Neuronal stem cell (in vitro differentiated cells): ENCODE measurements around the gene PRKCE.

Experiments
- DNase-seq: peaks from one replicate; pipeline ENCODE4 v3.0.0-alpha.2; 2013; ENCODE audit warnings: low spot score
- H2AFZ ChIP-seq: one replicate; pipeline ENCODE4 v1.6.1; 2013; ENCODE audit warnings: mild to moderate bottlenecking, low read length, inconsistent platforms
- H2AK5ac ChIP-seq: 2 replicates; pipeline ENCODE4 v1.6.1; 2013; ENCODE audit warnings: low read depth, mild to moderate bottlenecking, inconsistent platforms, low read length, moderate library complexity, mixed read lengths
- H2BK120ac ChIP-seq: 2 replicates; pipeline ENCODE4 v1.6.1; 2013; ENCODE audit warnings: low read depth, mild to moderate bottlenecking, inconsistent platforms, low read length, moderate library complexity, mixed read lengths
- H2BK12ac ChIP-seq: one replicate; pipeline ENCODE4 v1.6.1; 2013; ENCODE audit warnings: low read length, inconsistent platforms
- H2BK15ac ChIP-seq: 2 replicates; pipeline ENCODE4 v1.6.1; 2013; ENCODE audit warnings: mild to moderate bottlenecking, low read length, inconsistent platforms, mixed read lengths
- H2BK5ac ChIP-seq: one replicate; pipeline ENCODE4 v1.6.1; 2013; ENCODE audit warnings: inconsistent platforms, mild to moderate bottlenecking, low read length, moderate library complexity
- H3K14ac ChIP-seq: one replicate; pipeline ENCODE4 v1.6.1; 2013; ENCODE audit warnings: low read length, inconsistent platforms
- H3K18ac ChIP-seq: 2 replicates; pipeline ENCODE4 v1.6.1; 2013; ENCODE audit warnings: low read length, inconsistent platforms
- H3K23ac ChIP-seq: 2 replicates; pipeline ENCODE4 v1.6.1; 2013; ENCODE audit warnings: low read depth, mild to moderate bottlenecking, mixed read lengths, low read length, inconsistent platforms; ENCODE audit not compliant: poor library complexity
- H3K27ac ChIP-seq: replicated peaks from 3 replicates; pipeline ENCODE4 v1.5.1; 2013; ENCODE audit warnings: low read length, inconsistent platforms
- H3K27me3 ChIP-seq, 3 experiments: 2 replicates each; pipeline ENCODE4 v1.6.1; 2013; ENCODE audit warnings: low read length in 3 of 3, mild to moderate bottlenecking in 2 of 3, inconsistent platforms in 1 of 3, low read depth in 1 of 3, mixed read lengths in 1 of 3, moderate library complexity in 1 of 3; ENCODE audit not compliant: control insufficient read depth in 3 of 3, insufficient read depth in 3 of 3
- H3K36me3 ChIP-seq, 2 donors: replicated peaks in 1 of 2; 2 replicates each; pipeline ENCODE4 v1.6.1; 2013; ENCODE audit warnings: low read length in 2 of 2; ENCODE audit not compliant: control insufficient read depth in 2 of 2, insufficient read depth in 2 of 2
- H3K4ac ChIP-seq: 2 replicates; pipeline ENCODE4 v1.6.1; 2013; ENCODE audit warnings: inconsistent platforms, mild to moderate bottlenecking, low read length, moderate library complexity
- H3K4me1 ChIP-seq, 2 donors: 1 replicate in 1 of 2; 2 replicates in 1 of 2; pipeline ENCODE4 v1.6.1; 2013; ENCODE audit warnings: low read length in 2 of 2, low read depth in 1 of 2; ENCODE audit not compliant: control insufficient read depth in 2 of 2, insufficient read depth in 1 of 2
- H3K4me2 ChIP-seq: one replicate; pipeline ENCODE4 v1.6.1; 2013; ENCODE audit warnings: mild to moderate bottlenecking, low read length, inconsistent platforms; ENCODE audit not compliant: insufficient read depth, poor library complexity, severe bottlenecking
- H3K4me3 ChIP-seq, 2 donors: 2 replicates each; pipeline ENCODE4 v1.5.1; 2013; ENCODE audit warnings: low read length in 2 of 2, mild to moderate bottlenecking in 2 of 2, inconsistent platforms in 1 of 2, moderate library complexity in 1 of 2
- H3K79me1 ChIP-seq: one replicate; pipeline ENCODE4 v1.6.1; 2013; ENCODE audit warnings: low read depth, mild to moderate bottlenecking, inconsistent platforms, low read length, moderate library complexity
- H3K9ac ChIP-seq: one replicate; pipeline ENCODE4 v1.6.1; 2013; ENCODE audit warnings: mild to moderate bottlenecking, low read depth, low read length, inconsistent platforms; ENCODE audit not compliant: poor library complexity
- H3K9me3 ChIP-seq, 2 donors: replicated peaks in 1 of 2; 2 replicates each; pipeline versions ENCODE3 to v1.6.1; 2013; ENCODE audit warnings: low read length in 2 of 2, mild to moderate bottlenecking in 2 of 2, inconsistent platforms in 1 of 2, low read depth in 1 of 2, mixed read lengths in 1 of 2, moderate library complexity in 1 of 2; ENCODE audit not compliant: control insufficient read depth in 2 of 2, insufficient read depth in 1 of 2
- H4K8ac ChIP-seq: one replicate; pipeline ENCODE4 v1.6.1; 2013; ENCODE audit warnings: low read depth, mild to moderate bottlenecking, inconsistent platforms, low read length, moderate library complexity
- H4K91ac ChIP-seq: one replicate; pipeline ENCODE4 v1.6.1; 2013; ENCODE audit warnings: low read length, low read depth, mild to moderate bottlenecking, inconsistent platforms; ENCODE audit not compliant: poor library complexity
- WGBS, 2 donors: extraction: QIAGEN DNeasy Blood & Tissue Kit; methylation state at CpG; one replicate each; pipeline ENCODE4 v1.1.7; 2013; ENCODE audit warnings: missing lambda C conversion rate in 2 of 2, mixed read lengths in 1 of 2; ENCODE audit not compliant: insufficient read length in 2 of 2, insufficient replicate concordance in 1 of 2; ENCODE audit errors: extremely low coverage in 2 of 2; 5-methylcytosine and 5-hydroxymethylcytosine counted together

The PRKCE gene

GRCh38 chr2:46229134-46230063, 577.9 kb downstream of the PRKCE start:
- no CpG with 5 or more reads among the region's 11 CpGs for WGBS, 2 donors
- Histone ChIP-seq H4K8ac (no peak overlapping the region), H3K23ac (no peak overlapping the region), H3K9me3 (no peaks in the 10 kb centered on the region), H3K9ac (no peak overlapping the region), H2BK5ac (no peak overlapping the region), H2BK15ac (no peak overlapping the region), H4K91ac (no peak overlapping the region), H3K4me3 (no peak overlapping the region), H3K18ac (peak overlapping the region; percentile 27), H3K4ac (no peak overlapping the region), H2BK12ac (no peak overlapping the region), H2AK5ac (no peak overlapping the region), H3K79me1 (no peaks in the 10 kb centered on the region), H3K27ac (no peak overlapping the region), H3K4me1 (peaks cover 11 to 12% of the 10 kb centered on the region in 2 donors), H3K4me2 (no peak overlapping the region), H3K36me3 (no peaks in the 10 kb centered on the region), H2BK120ac (no peak overlapping the region), H3K14ac (no peak overlapping the region), H2AFZ (peak overlapping the region; percentile 76), H3K27me3 (no peaks in the 10 kb centered on the region)
- peak; percentile 9 for DNase-seq

DNA sequence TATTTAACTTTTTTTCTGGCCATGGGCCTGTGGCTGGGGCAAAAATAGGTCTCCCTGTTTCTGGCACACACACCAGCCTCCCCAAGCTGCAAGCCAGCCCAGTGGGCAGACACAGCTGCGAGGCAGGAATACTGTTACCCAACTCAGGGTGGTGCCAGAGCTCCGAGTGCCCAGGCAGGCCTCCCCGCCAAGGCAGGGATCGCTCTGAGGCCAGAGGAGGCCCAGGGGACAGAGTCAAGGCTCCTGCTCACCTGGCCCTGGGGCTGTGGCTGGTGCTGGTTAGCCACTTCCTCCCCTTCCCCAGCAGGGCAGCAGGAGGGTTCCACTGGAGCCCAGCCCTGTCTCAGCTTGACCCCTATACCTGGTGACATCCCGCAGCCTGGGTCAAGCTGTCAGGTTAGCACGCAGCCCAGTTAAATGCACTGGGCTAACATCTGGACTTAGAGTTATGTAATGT, 578.7 kb downstream of the PRKCE start:
- no peak overlapping the region for H4K91ac ChIP-seq
- no peak overlapping the region for H2BK15ac ChIP-seq
- no peak overlapping the region for H3K23ac ChIP-seq
- H3K9ac ChIP-seq, result no peak overlapping the region
- H3K27ac ChIP-seq, result no peak overlapping the region
- no peaks in the 10 kb centered on the region for H3K9me3 ChIP-seq
- WGBS, 2 donors, result no CpG with 5 or more reads among the region's 6 CpGs
- peak overlapping the region; percentile 27 for H3K18ac ChIP-seq
- H3K4me2 ChIP-seq, result no peak overlapping the region
- no peak for DNase-seq
- no peaks in the 10 kb centered on the region for H3K79me1 ChIP-seq
- H2BK120ac ChIP-seq, result no peak overlapping the region
- peak overlapping the region; percentile 10 for H3K4ac ChIP-seq
- no peaks in the 10 kb centered on the region for H3K36me3 ChIP-seq
- H4K8ac ChIP-seq, result no peak overlapping the region
- H3K14ac ChIP-seq, result no peak overlapping the region
- H3K4me1 ChIP-seq, result peaks cover 11 to 12% of the 10 kb centered on the region in 2 donors
- no peak overlapping the region for H2AK5ac ChIP-seq
- no peaks in the 10 kb centered on the region for H3K27me3 ChIP-seq
- H2BK5ac ChIP-seq, result no peak overlapping the region
- H2AFZ ChIP-seq, result peak overlapping the region; percentile 76
- H2BK12ac ChIP-seq, result peak overlapping the region; percentile 50
- no peak overlapping the region for H3K4me3 ChIP-seq

- no peak overlapping the region for H3K4me2 ChIP-seq
- no peak overlapping the region for H3K4me3 ChIP-seq
- no peaks in the 10 kb centered on the region for H3K79me1 ChIP-seq
- no peak overlapping the region for H4K8ac ChIP-seq
- H3K18ac ChIP-seq, result no peak overlapping the region
- H2AFZ ChIP-seq, result no peak overlapping the region
- no peak for DNase-seq
- H2BK120ac ChIP-seq, result no peak overlapping the region
- no peak overlapping the region for H3K27ac ChIP-seq
- no peak overlapping the region for H2BK5ac ChIP-seq
- no peak overlapping the region for H4K91ac ChIP-seq
- no peaks in the 10 kb centered on the region for H3K9me3 ChIP-seq
- H3K4me1 ChIP-seq, result peaks cover 11 to 12% of the 10 kb centered on the region in 2 donors
- H2AK5ac ChIP-seq, result no peak overlapping the region
- H2BK15ac ChIP-seq, result no peak overlapping the region
- no peak overlapping the region for H3K14ac ChIP-seq
- H3K9ac ChIP-seq, result no peak overlapping the region
- no CpG with 5 or more reads among the region's 4 CpGs for WGBS, 2 donors
- no peak overlapping the region for H3K4ac ChIP-seq
- no peak overlapping the region for H2BK12ac ChIP-seq
- no peaks in the 10 kb centered on the region for H3K36me3 ChIP-seq
- H3K27me3 ChIP-seq, result no peaks in the 10 kb centered on the region
- no peak overlapping the region for H3K23ac ChIP-seq
Measured at GRCh38 chr2:46230677-46231425, 579.4 kb downstream of the PRKCE start.

DNA sequence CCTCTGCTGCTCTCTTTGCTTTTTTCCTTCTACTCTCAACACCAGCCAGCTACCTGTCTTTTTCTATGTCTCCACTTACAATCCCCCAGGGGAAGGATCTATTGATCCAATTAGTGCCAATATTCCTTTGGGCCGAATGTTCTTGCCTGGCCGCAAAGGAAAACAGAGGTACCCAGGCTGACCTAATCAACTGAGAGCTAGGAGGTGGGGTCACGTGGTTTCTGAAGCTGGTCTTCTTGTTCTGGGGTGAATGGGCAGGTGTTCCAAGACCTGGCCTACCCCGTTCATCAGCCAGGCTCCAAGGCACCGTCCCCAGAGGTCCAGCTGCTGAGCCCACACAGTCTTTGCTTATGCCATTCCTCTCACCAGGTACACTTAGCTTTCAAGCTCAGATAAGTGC, 580.2 kb downstream of the PRKCE start:
- Histone ChIP-seq H3K23ac (no peak overlapping the region), H2BK12ac (no peak overlapping the region), H2BK120ac (no peak overlapping the region), H3K27me3 (no peaks in the 10 kb centered on the region), H3K4me3 (no peak overlapping the region), H2BK5ac (no peak overlapping the region), H3K9ac (no peak overlapping the region), H4K91ac (no peak overlapping the region), H4K8ac (no peak overlapping the region), H3K4me1 (peaks cover 11 to 12% of the 10 kb centered on the region in 2 donors), H3K27ac (no peak overlapping the region), H3K18ac (no peak overlapping the region), H3K14ac (no peak overlapping the region), H3K9me3 (no peaks in the 10 kb centered on the region), H2AFZ (no peak overlapping the region), H3K36me3 (no peaks in the 10 kb centered on the region), H2BK15ac (no peak overlapping the region), H2AK5ac (no peak overlapping the region), H3K4ac (no peak overlapping the region), H3K79me1 (no peaks in the 10 kb centered on the region), H3K4me2 (no peak overlapping the region)
- no peak for DNase-seq
- WGBS, 2 donors, result no CpG with 5 or more reads among the region's 5 CpGs
